HT1080 (cell line): ENCODE measurements around the gene UNKL. TPM values are rescaled to one million over a fixed set of nuclear protein-coding genes. Genes with fewer than 3 reads are reported as not detected.

Experiments used
- DNase-seq: peaks from one replicate; pipeline ENCODE4 v3.0.0-alpha.2; 2015; ENCODE audit warnings: low read depth
- total RNA-seq: library from RNA; depleted of rRNA; stranded (reverse); fragments of >200 nt; shearing (Covaris generic); gene quantifications from 2 replicates; pipeline ENCODE4 v1.2.3, GENCODE V29; 2014

The UNKL gene
- total RNA-seq, 1 experiment from 2014 or later = 21.8 TPM

GRCh38 chr16:1432388-1433262 lies 18.1 kb upstream of the UNKL start:
- no peak for DNase-seq

DNA sequence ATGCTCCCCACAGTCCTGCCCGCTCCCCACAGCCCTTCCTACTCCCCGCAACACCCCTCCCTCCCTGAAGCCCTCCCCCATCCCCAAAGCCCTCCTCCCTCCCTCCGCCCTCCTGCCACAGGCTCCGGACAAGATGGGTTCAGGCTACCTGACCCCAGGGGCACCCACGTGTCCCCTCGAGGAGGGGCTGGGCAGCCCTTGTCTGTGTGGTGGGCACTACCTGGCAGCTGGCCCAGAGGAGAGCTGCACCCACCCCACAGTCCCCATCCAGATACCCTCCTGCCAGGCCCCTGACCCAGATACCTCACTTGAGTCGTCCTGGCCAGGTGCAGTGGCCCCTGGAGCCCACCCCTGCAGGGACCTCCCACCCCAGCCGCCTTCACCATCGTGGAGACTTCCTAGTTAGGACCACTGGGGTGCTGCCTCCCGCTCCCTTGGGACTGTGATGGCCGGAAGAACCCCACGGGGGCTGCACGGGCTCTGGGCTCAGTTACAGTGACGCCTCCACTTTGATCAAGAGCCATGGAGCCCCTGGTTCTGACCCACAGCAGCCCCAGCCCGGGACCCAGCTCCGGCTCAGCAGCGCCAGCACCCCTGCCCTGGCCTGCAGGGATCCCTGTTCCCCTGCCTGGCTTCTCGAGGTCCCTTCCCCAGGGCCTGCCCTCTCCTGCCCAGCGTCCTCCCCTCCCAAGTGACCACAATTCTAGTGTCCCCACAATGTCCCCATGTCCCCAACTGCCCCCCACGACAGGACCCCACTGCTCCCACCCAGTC lies 17.2 kb upstream of the UNKL start:
- no peak for DNase-seq

GRCh38 chr16:1430759-1431496 lies 16.4 kb upstream of the UNKL start, which contains the start of gene PERCC1:
Gene PERCC1, plus strand, starts transcription at chr16:1431078. Its CDS starts 1,516 bp downstream, at chr16:1432594.
- no peak for DNase-seq

- DNase-seq = no peak
Observed at GRCh38 chr16:1430214-1430758, 15.8 kb upstream of the UNKL start.

- no peak for DNase-seq
Observed at GRCh38 chr16:1429631-1430030, 15.1 kb upstream of the UNKL start.

GRCh38 chr16:1429012-1429411 lies 14.5 kb upstream of the UNKL start:
- no peak for DNase-seq

DNA sequence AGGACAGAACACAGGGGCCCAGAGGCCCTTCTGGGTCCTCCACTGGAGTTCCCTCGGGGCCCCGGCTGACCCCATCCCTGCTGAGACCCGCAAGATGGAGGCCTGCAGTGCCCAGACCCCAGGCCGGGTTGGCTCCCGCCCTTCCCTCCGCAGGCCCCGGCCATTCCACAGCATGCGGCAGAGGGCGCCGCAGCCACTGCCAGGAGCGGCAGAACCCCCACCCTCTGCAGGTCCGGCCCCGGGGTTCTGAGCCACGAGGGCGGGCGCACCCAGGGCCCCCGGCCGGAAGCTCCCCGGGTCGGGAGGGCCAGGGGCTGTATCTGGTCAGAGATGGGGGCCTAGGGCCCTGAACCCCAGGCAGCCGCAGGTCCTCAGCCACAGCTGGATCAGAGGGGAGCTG lies 14.0 kb upstream of the UNKL start:
- no peak for DNase-seq

- DNase-seq = no peak
Observed at GRCh38 chr16:1427473-1428461, 13.3 kb upstream of the UNKL start.

- no peak for DNase-seq
Observed at GRCh38 chr16:1426734-1427471, 12.4 kb upstream of the UNKL start.

- DNase-seq = no peak
Observed at GRCh38 chr16:1425616-1426370, 11.3 kb upstream of the UNKL start.

- DNase-seq = no peak
Observed at GRCh38 chr16:1424028-1424427, 9.5 kb upstream of the UNKL start.

- DNase-seq = no peak
Observed at GRCh38 chr16:1422076-1422475, 7.6 kb upstream of the UNKL start.

DNA sequence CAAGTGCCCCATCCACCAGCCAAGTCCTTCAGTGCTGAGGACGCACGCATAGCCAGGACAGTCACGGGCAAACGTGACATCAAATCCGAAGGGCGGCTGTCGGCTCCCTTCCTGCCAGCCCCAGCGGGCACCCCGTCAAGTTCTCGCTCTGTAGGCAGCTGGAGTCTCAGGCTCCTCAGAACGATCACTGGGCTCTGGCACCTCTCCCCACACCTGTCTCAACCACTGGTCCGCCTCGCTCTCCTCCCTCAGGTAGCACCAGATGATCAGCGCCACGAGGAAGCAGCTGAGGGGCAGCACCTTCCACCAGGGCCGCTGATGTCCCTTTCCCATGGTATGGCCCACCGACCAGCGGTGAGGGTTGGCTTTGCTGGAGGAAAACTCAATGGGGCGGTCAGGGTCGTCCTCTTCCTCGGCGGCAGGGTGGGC lies 5.6 kb upstream of the UNKL start:
- DNase-seq = no peak

GRCh38 chr16:1416521-1416941 lies 2.0 kb upstream of the UNKL start:
- DNase-seq = no peak

- peak; percentile 26 for DNase-seq
Observed at GRCh38 chr16:1413684-1414531, 596 bp downstream of the UNKL start.

GRCh38 chr16:1412847-1413246 lies 1.7 kb downstream of the UNKL start:
- DNase-seq = no peak

- DNase-seq = peak; percentile 57
Observed at GRCh38 chr16:1408171-1408837, 6.2 kb downstream of the UNKL start.
